H1 (cell line): Measurements from ENCODE around the gene EML5. TPM values are rescaled to one million over a fixed set of nuclear protein-coding genes. Genes with fewer than 3 reads are reported as not detected.
A peak's percentile ranks its signal among the peaks of the same experiment; 100 is the strongest.

Experiments used
- CTCF ChIA-PET: fragments of 300-600 bp; sonication (Branson Sonifier 250); formaldehyde crosslinking; loops from one replicate; lab custom pipeline; 2021; ENCODE audit not compliant: partially characterized antibody; lab: Charles Lee
- POLR2A ChIA-PET: fragments of 300-600 bp; sonication (Branson Sonifier 250); formaldehyde crosslinking; loops from one replicate; lab custom pipeline; 2021; ENCODE audit warnings: inconsistent platforms; ENCODE audit not compliant: partially characterized antibody; lab: Charles Lee
- DNase-seq, 2 experiments: peaks; one replicate each; pipeline versions ENCODE4 v3.0.0 to v3.0.0-alpha.2; 2010 to 2022; ENCODE audit warnings: low spot score in 2 of 2, low read depth in 1 of 2, mixed read lengths in 1 of 2
- FAIRE-seq: peaks from 2 replicates; lab custom pipeline; 2011; peaks lifted over from hg19 to GRCh38; lab: Jason Lieb, UNC
- H2AFZ ChIP-seq: 2 replicates; pipeline ENCODE4 v1.8.1; 2012; ENCODE audit warnings: low read length, inconsistent platforms
- H2AK5ac ChIP-seq: 2 replicates; pipeline ENCODE4 v1.6.1; 2013; ENCODE audit warnings: low read depth, low read length
- H2BK120ac ChIP-seq: replicated peaks from 2 replicates; pipeline ENCODE3; 2013; ENCODE audit warnings: low read depth, low read length, inconsistent platforms
- H2BK12ac ChIP-seq: 2 replicates; pipeline ENCODE4 v1.6.1; 2013; ENCODE audit warnings: low read depth, low read length
- H2BK15ac ChIP-seq: 2 replicates; pipeline ENCODE4 v1.6.1; 2013; ENCODE audit warnings: low read length
- H2BK20ac ChIP-seq: 2 replicates; pipeline ENCODE4 v1.6.1; 2013; ENCODE audit warnings: low read length
- H2BK5ac ChIP-seq: 2 replicates; pipeline ENCODE4 v1.6.1; 2013; ENCODE audit warnings: low read depth, low read length
- H3K14ac ChIP-seq: 2 replicates; pipeline ENCODE4 v1.6.1; 2013; ENCODE audit warnings: inconsistent platforms; ENCODE audit not compliant: insufficient read length
- H3K18ac ChIP-seq: 2 replicates; pipeline ENCODE4 v1.6.1; 2013; ENCODE audit warnings: low read length; ENCODE audit errors: extremely low read depth
- H3K23ac ChIP-seq: 2 replicates; pipeline ENCODE4 v1.6.1; 2013; ENCODE audit warnings: inconsistent platforms; ENCODE audit not compliant: insufficient read length
- H3K23me2 ChIP-seq: 2 replicates; pipeline ENCODE4 v1.6.1; 2013; ENCODE audit warnings: low read depth, low read length
- H3K27ac ChIP-seq: 2 replicates; pipeline ENCODE4 v1.6.1; 2011; ENCODE audit warnings: low read depth, low read length, inconsistent platforms
- H3K27me3 ChIP-seq, 4 experiments: replicated peaks in 1 of 4; 1 replicate in 1 of 4; 2 replicates in 3 of 4; pipeline versions ENCODE4 v1.6.1 to v1.8.1; 2011 to 2013; ENCODE audit warnings: low read length in 3 of 4, mild to moderate bottlenecking in 3 of 4, inconsistent platforms in 2 of 4, mixed read lengths in 2 of 4, moderate library complexity in 1 of 4; ENCODE audit not compliant: control insufficient read depth in 3 of 4, insufficient read depth in 3 of 4; ENCODE audit errors: extremely low read depth in 1 of 4
- H3K36me3 ChIP-seq, 4 experiments: 2 replicates each; pipeline versions ENCODE4 v1.6.1 to v1.8.1; 2011 to 2013; ENCODE audit warnings: mild to moderate bottlenecking in 4 of 4, low read length in 3 of 4, moderate library complexity in 2 of 4, control low read depth in 1 of 4, inconsistent platforms in 1 of 4; ENCODE audit not compliant: insufficient read depth in 4 of 4, control insufficient read depth in 2 of 4
- H3K4ac ChIP-seq: replicated peaks from 2 replicates; pipeline ENCODE3; 2013; ENCODE audit warnings: low read length, low read depth, mixed read lengths, inconsistent platforms; ENCODE audit not compliant: insufficient read length
- H3K4me1 ChIP-seq, 4 experiments: replicated peaks in 1 of 4; 1 replicate in 1 of 4; 2 replicates in 3 of 4; pipeline versions ENCODE4 v1.6.1 to v1.8.1; 2011 to 2013; ENCODE audit warnings: low read length in 3 of 4, inconsistent platforms in 2 of 4, mixed read lengths in 1 of 4; ENCODE audit not compliant: insufficient read depth in 4 of 4, control insufficient read depth in 3 of 4
- H3K4me2 ChIP-seq, 2 experiments: 2 replicates each; pipeline versions ENCODE4 v1.6.1 to v1.8.1; 2011 to 2013; ENCODE audit warnings: low read depth in 2 of 2, low read length in 2 of 2, control low read depth in 1 of 2, inconsistent platforms in 1 of 2, mild to moderate bottlenecking in 1 of 2; ENCODE audit not compliant: insufficient read depth in 1 of 2
- H3K4me3 ChIP-seq, 4 experiments: fragments of 200-600, 300-600 bp in 1 of 4; sonication (generic), shearing (Covaris generic), sonication (Bioruptor Twin) in 1 of 4; 2 replicates each; pipeline versions ENCODE4 v1.5.1 to v1.8.1; 2011 to 2016; ENCODE audit warnings: low read length in 4 of 4, low read depth in 3 of 4, control low read depth in 2 of 4, inconsistent platforms in 2 of 4, mild to moderate bottlenecking in 2 of 4, mixed read lengths in 1 of 4, moderate library complexity in 1 of 4; ENCODE audit not compliant: insufficient read depth in 2 of 4; ENCODE audit errors: extremely low read depth in 1 of 4
- H3K56ac ChIP-seq: replicated peaks from 2 replicates; pipeline ENCODE3; 2013; ENCODE audit warnings: low read depth, mild to moderate bottlenecking, mixed read lengths, low read length, inconsistent platforms; ENCODE audit not compliant: insufficient read length
- H3K79me1 ChIP-seq: 2 replicates; pipeline ENCODE4 v1.6.1; 2013; ENCODE audit warnings: low read depth, low read length, control low read depth
- H3K79me2 ChIP-seq, 2 experiments: 2 replicates each; pipeline versions ENCODE4 v1.6.1 to v1.8.1; 2012 to 2013; ENCODE audit warnings: low read length in 2 of 2, mild to moderate bottlenecking in 2 of 2, inconsistent platforms in 1 of 2; ENCODE audit not compliant: insufficient read depth in 2 of 2, control insufficient read depth in 1 of 2
- H3K9ac ChIP-seq, 4 experiments: replicated peaks in 1 of 4; 1 replicate in 1 of 4; 2 replicates in 3 of 4; pipeline versions ENCODE4 v1.6.1 to v1.8.1; 2011 to 2013; ENCODE audit warnings: low read depth in 3 of 4, low read length in 3 of 4, control low read depth in 2 of 4, mild to moderate bottlenecking in 2 of 4, moderate library complexity in 2 of 4, inconsistent platforms in 1 of 4; ENCODE audit errors: extremely low read depth in 1 of 4
- H3K9me3 ChIP-seq, 2 experiments: 2 replicates each; pipeline versions ENCODE4 v1.6.1 to v1.8.1; 2012 to 2013; ENCODE audit warnings: mild to moderate bottlenecking in 2 of 2, moderate library complexity in 2 of 2, control low read depth in 1 of 2, inconsistent platforms in 1 of 2, low read depth in 1 of 2, low read length in 1 of 2, mixed read lengths in 1 of 2; ENCODE audit not compliant: insufficient read depth in 2 of 2
- H4K20me1 ChIP-seq, 2 experiments: replicated peaks in 1 of 2; 2 replicates each; pipeline versions ENCODE3 to v1.8.1; 2011 to 2013; ENCODE audit warnings: inconsistent platforms in 2 of 2, low read length in 2 of 2, mild to moderate bottlenecking in 1 of 2; ENCODE audit not compliant: insufficient read depth in 2 of 2, control insufficient read depth in 1 of 2
- H4K5ac ChIP-seq: 2 replicates; pipeline ENCODE4 v1.6.1; 2013; ENCODE audit warnings: low read length, low read depth, mixed read lengths, inconsistent platforms; ENCODE audit not compliant: insufficient read length
- H4K8ac ChIP-seq: 2 replicates; pipeline ENCODE4 v1.8.0; 2013; ENCODE audit warnings: mild to moderate bottlenecking, moderate library complexity, low read length, inconsistent platforms; ENCODE audit not compliant: insufficient read depth; ENCODE audit errors: extremely low read depth
- H4K91ac ChIP-seq: replicated peaks from 2 replicates; pipeline ENCODE3; 2013; ENCODE audit warnings: low read length, mixed read lengths, inconsistent platforms; ENCODE audit not compliant: insufficient read length
- CTCF ChIP-seq, 3 experiments: IDR thresholded peaks; 1 replicate in 2 of 3; 2 replicates in 1 of 3; pipeline versions ENCODE4 v1.5.1 to v1.6.1; 2011; ENCODE audit warnings: low read length in 3 of 3, mild to moderate bottlenecking in 3 of 3, inconsistent platforms in 2 of 3, low read depth in 1 of 3, moderate library complexity in 1 of 3; ENCODE audit not compliant: insufficient read depth in 1 of 3; ENCODE audit errors: control extremely low read depth in 1 of 3
- HDAC6 ChIP-seq: IDR thresholded peaks from one replicate; pipeline ENCODE4 v1.7.1; 2012; ENCODE audit warnings: low read depth, mild to moderate bottlenecking, inconsistent platforms, low read length, moderate library complexity
- MAX ChIP-seq: IDR thresholded peaks from 2 replicates; pipeline ENCODE4 v1.6.1; 2012; ENCODE audit warnings: inconsistent platforms
- NANOG ChIP-seq: IDR thresholded peaks from 2 replicates; pipeline ENCODE4 v1.6.1; 2011; ENCODE audit warnings: low read length, low read depth, mild to moderate bottlenecking, inconsistent platforms; ENCODE audit not compliant: insufficient read depth, poor library complexity, severe bottlenecking
- PHF8 ChIP-seq: fragments of 200-600 bp; sonication (generic); conservative IDR thresholded peaks from 2 replicates; pipeline ENCODE4 v1.7.1; 2012; ENCODE audit warnings: low read depth, mild to moderate bottlenecking, inconsistent platforms, low read length, moderate library complexity
- RFX5 ChIP-seq: IDR thresholded peaks from 2 replicates; pipeline ENCODE4 v1.6.1; 2011; ENCODE audit warnings: low read depth, low read length, improper control_type of control experiment, borderline replicate concordance
- SP1 ChIP-seq: IDR thresholded peaks from 2 replicates; pipeline ENCODE4 v1.6.1; 2011; ENCODE audit warnings: low read depth, low read length
- SUZ12 ChIP-seq: fragments of 200-600 bp; sonication (generic); IDR thresholded peaks from 2 replicates; pipeline ENCODE4 v1.6.1; 2012; ENCODE audit warnings: mild to moderate bottlenecking, inconsistent platforms, low read length, moderate library complexity, mixed read lengths
- WGBS, 2 experiments: shearing (Covaris generic) in 1 of 2; methylation state at CpG; one replicate each; pipeline versions ENCODE4 v1.1.6 to v1.1.7; 2013 to 2015; ENCODE audit warnings: low lambda C conversion rate in 2 of 2, mixed read lengths in 2 of 2, inconsistent platforms in 1 of 2, low coverage in 1 of 2, missing lambda C conversion rate in 1 of 2; ENCODE audit not compliant: insufficient replicate concordance in 2 of 2, insufficient coverage in 1 of 2, insufficient read length in 1 of 2; ENCODE audit errors: extremely low coverage in 1 of 2, missing lambda C conversion rate in 1 of 2; 5-methylcytosine and 5-hydroxymethylcytosine counted together
- polyA plus RNA-seq, 7 experiments: library from polyadenylated mRNA; depleted of rRNA in 3 of 7; stranded (reverse) in 5 of 7; unstranded in 2 of 7; fragments of >200 nt in 5 of 7; fragments of 200-250 nt in 2 of 7; gene quantifications; 1 replicate in 5 of 7; 2 replicates in 1 of 7; 4 replicates in 1 of 7; pipeline versions ENCODE4 v1.2.1 to v1.2.3, GENCODE V29; 2011 to 2013; ENCODE audit warnings: missing spikeins in 2 of 7, mixed read lengths in 2 of 7
- total RNA-seq: library from RNA; stranded (reverse); fragmentation: NEBNext Ultra II Directional; extraction: Animal tissue kit (Norgen Biotek cat#: 25700); gene quantifications from 2 replicates; pipeline ENCODE4 v1.2.1, GENCODE V29; 2021

EML5 gene
- total and polyA plus RNA-seq, 2 of the 8 experiments (the other 6 are each of a cell fraction or from before 2014, with no cell fraction given): 0.39 to 0.88 TPM

GRCh38 chr14:88563845-88564244 lies 228.9 kb downstream of the EML5 start:
- Histone ChIP-seq H3K4me1 (peaks cover 0 to 4% (median 2%) of the 10 kb centered on the region in 4 experiments; a peak in 5 of 7 replicates), H4K5ac (no peak overlapping the region), H3K56ac (peak overlapping the region; percentile 5), H2BK120ac (no peak overlapping the region), H3K4me3 (peak overlapping the region; percentile 90 to 97 (median 92)), H3K9me3 (no peaks in the 10 kb centered on the region), H2AK5ac (no peak overlapping the region), H3K18ac (no peak overlapping the region), H2BK20ac (no peak overlapping the region), H4K8ac (no peak overlapping the region), H3K36me3 (peaks cover 4 to 31% (median 13%) of the 10 kb centered on the region in 4 experiments; a peak in 7 of 8 replicates), H3K9ac (peak overlapping the region in 2 of 4 experiments; percentile 39 to 49; a peak in 3 of 7 replicates), H4K20me1 (peaks cover 3 to 6% of the 10 kb centered on the region in 2 experiments), H3K27ac (no peak overlapping the region), H3K23ac (no peak overlapping the region), H2BK15ac (no peak overlapping the region), H3K27me3 (no peaks in the 10 kb centered on the region), H3K79me2 (peaks cover 0 to 36% of the 10 kb centered on the region in 2 experiments; a peak in 3 of 4 replicates), H3K4ac (no peak overlapping the region), H3K23me2 (peaks cover 6% of the 10 kb centered on the region), H3K4me2 (peak overlapping the region; percentile 42 to 61), H3K79me1 (no peaks in the 10 kb centered on the region; the same call in 1 of the 2 replicates), H2AFZ (no peak overlapping the region), H2BK5ac (no peak overlapping the region), H4K91ac (no peak overlapping the region), H3K14ac (no peak overlapping the region)
- ChIA-PET POLR2A (interaction anchor here (0.9 to 1.9 kb wide), 4 partner anchors 9 to 118 kb away, joined by 4 to 12 read pairs (median 4); partner anchors contain the start of gene PTPN21), CTCF (interaction anchor here (1.8 kb wide), 1 partner anchor 8 kb away, joined by 5 read pairs; no protein-coding TSS in a partner anchor)
- no peak for DNase-seq
- FAIRE-seq: no peak
- WGBS, 2 experiments: 51% methylated on average over 7 of the region's 7 CpGs; no CpG with 5 or more reads in 1 of the 2 experiments
- TF ChIP-seq CTCF (IDR thresholded peaks at IDR 0.05; ENCODE audit: control extremely low read depth in 1 of 3, insufficient read depth in 1 of 3, low read depth in 1 of 3, low read length in 3 of 3): no peak
- TF ChIP-seq NANOG: no peak
- TF ChIP-seq SUZ12: no peak
- TF ChIP-seq PHF8: no peak
- TF ChIP-seq SP1: no peak
- TF ChIP-seq HDAC6: no peak
- TF ChIP-seq MAX: no peak
- no peak for TF ChIP-seq RFX5
- TF ChIP-seq, all 59 proteins: peak for 0
- no peak overlapping the region for H2BK12ac ChIP-seq
